NCI-H82 treated with DMSO at 0.1 percent for 48 hours (cell line): ENCODE data around the gene C4orf54.

Experiments used
- DNase-seq: peaks from one replicate; lab custom pipeline; 2025; ENCODE audit not compliant: unreplicated experiment; lab: John Stamatoyannopoulos, UW

Gene C4orf54

GRCh38 chr4:99657798-99658197, at the start of gene C4orf54:
C4orf54 (minus strand) TSS chr4:99657828; CDS start chr4:99654648, 3,180 bp downstream.
- DNase-seq: no peak

GRCh38 chr4:99705891-99706290, 48.3 kb upstream of the C4orf54 start:
- no peak for DNase-seq

- DNase-seq: peak; percentile 62
These were observed 39.2 kb upstream of the C4orf54 start for GRCh38 chr4:99696801-99697200.

GRCh38 chr4:99693140-99693539, 35.5 kb upstream of the C4orf54 start:
- no peak for DNase-seq

- no peak for DNase-seq
These were observed 33.4 kb upstream of the C4orf54 start for GRCh38 chr4:99690990-99691389.

GRCh38 chr4:99690472-99690871, 32.8 kb upstream of the C4orf54 start:
- no peak for DNase-seq

GRCh38 chr4:99687120-99687519, 29.5 kb upstream of the C4orf54 start:
- no peak for DNase-seq

- DNase-seq: no peak
These were observed 27.6 kb upstream of the C4orf54 start for GRCh38 chr4:99685234-99685633.

GRCh38 chr4:99683895-99684294, 26.3 kb upstream of the C4orf54 start:
- DNase-seq: no peak

- DNase-seq: no peak
These were observed 22.3 kb upstream of the C4orf54 start for GRCh38 chr4:99679976-99680375.

GRCh38 chr4:99679204-99679603, 21.6 kb upstream of the C4orf54 start:
- peak; percentile 59 for DNase-seq

GRCh38 chr4:99677161-99677560, 19.5 kb upstream of the C4orf54 start:
- DNase-seq: no peak

GRCh38 chr4:99670409-99671073, 12.9 kb upstream of the C4orf54 start:
- DNase-seq: no peak

- DNase-seq: no peak
These were observed 11.5 kb upstream of the C4orf54 start for GRCh38 chr4:99669084-99669483.

GRCh38 chr4:99668472-99668871, 10.8 kb upstream of the C4orf54 start:
- DNase-seq: no peak

- no peak for DNase-seq
These were observed 8.4 kb upstream of the C4orf54 start for GRCh38 chr4:99665983-99666382.

- no peak for DNase-seq
These were observed 7.1 kb upstream of the C4orf54 start for GRCh38 chr4:99664716-99665115.

- no peak for DNase-seq
These were observed 4.3 kb upstream of the C4orf54 start for GRCh38 chr4:99661907-99662306.

GRCh38 chr4:99658666-99659065, 1.0 kb upstream of the C4orf54 start:
- no peak for DNase-seq

- DNase-seq: no peak
These were observed 2.1 kb downstream of the C4orf54 start for GRCh38 chr4:99655308-99656081.

- DNase-seq: no peak
These were observed 3.3 kb downstream of the C4orf54 start for GRCh38 chr4:99654361-99654761.

GRCh38 chr4:99653916-99654315, 3.7 kb downstream of the C4orf54 start:
- DNase-seq: no peak
